ENCODE results near the gene TIAM2. TPM values are rescaled to one million over a fixed set of nuclear protein-coding genes. Genes with fewer than 3 reads are reported as not detected.

Gene TIAM2
- total and polyA plus RNA-seq, 7 donors: 3.4 to 20.3 (median 10.0) TPM

- H3K27me3 ChIP-seq (ENCODE audit: insufficient read depth in 3 of 3, low read length in 2 of 3): no peaks in the 10 kb centered on the region
- H3K4me3 ChIP-seq: no peak overlapping the region
- H3K36me3 ChIP-seq (ENCODE audit: insufficient read depth in 1 of 2, low read depth in 1 of 2): no peaks in the 10 kb centered on the region
- ATAC-seq (peak; percentile 90 to 97 (median 94)), DNase-seq (no peak)
- H3K9me3 ChIP-seq: no peaks in the 10 kb centered on the region
- H3K4me1 ChIP-seq: peaks cover 12% of the 10 kb centered on the region
- H3K27ac ChIP-seq: peak overlapping the region; percentile 73
- no peak for TF ChIP-seq CTCF (IDR thresholded peaks at IDR 0.05)
- intact Hi-C loops (cut with DNase I): no loop called here
- 85 to 89% (median 87%) methylated on average over 10 of the region's 10 CpGs for WGBS, 3 donors
Observed at GRCh38 chr6:155155787-155156447, 160.8 kb downstream of the TIAM2 start.

GRCh38 chr6:155157101-155157500 lies 162.0 kb downstream of the TIAM2 start:
- DNase-seq: no peak
- Histone ChIP-seq H3K4me3 (no peak overlapping the region), H3K9me3 (no peaks in the 10 kb centered on the region), H3K4me1 (peaks cover 12% of the 10 kb centered on the region), H3K27ac (peak overlapping the region; percentile 75), H3K27me3 (ENCODE audit: insufficient read depth in 3 of 3, low read length in 2 of 3) (no peaks in the 10 kb centered on the region), H3K36me3 (ENCODE audit: insufficient read depth in 1 of 2, low read depth in 1 of 2) (no peaks in the 10 kb centered on the region)
- intact Hi-C loops (cut with DNase I): no loop called here
- ATAC-seq: peak in 1 of 4 donors; percentile 13
- no peak for TF ChIP-seq CTCF (IDR thresholded peaks at IDR 0.05)
- 82 to 87% (median 85%) methylated on average over 6 of the region's 6 CpGs for WGBS, 3 donors

GRCh38 chr6:155158030-155158843 lies 163.1 kb downstream of the TIAM2 start:
- Histone ChIP-seq H3K27ac (peak overlapping the region; percentile 75), H3K9me3 (no peaks in the 10 kb centered on the region), H3K4me3 (no peak overlapping the region), H3K4me1 (peaks cover 12% of the 10 kb centered on the region), H3K27me3 (ENCODE audit: insufficient read depth in 3 of 3, low read length in 2 of 3) (no peaks in the 10 kb centered on the region), H3K36me3 (ENCODE audit: insufficient read depth in 1 of 2, low read depth in 1 of 2) (no peaks in the 10 kb centered on the region)
- no peak for TF ChIP-seq CTCF (IDR thresholded peaks at IDR 0.05)
- WGBS, 3 donors: 64 to 74% (median 68%) methylated on average over 5 of the region's 5 CpGs
- DNase-seq (no peak), ATAC-seq (peak; percentile 63 to 86 (median 76))
- intact Hi-C loops (cut with DNase I): no loop called here

- Histone ChIP-seq H3K27ac (no peak overlapping the region), H3K4me1 (peaks cover 9% of the 10 kb centered on the region), H3K36me3 (ENCODE audit: insufficient read depth in 1 of 2, low read depth in 1 of 2) (peaks cover 0 to 9% of the 10 kb centered on the region in 2 donors), H3K4me3 (no peak overlapping the region), H3K9me3 (no peaks in the 10 kb centered on the region), H3K27me3 (ENCODE audit: insufficient read depth in 3 of 3, low read length in 2 of 3) (no peaks in the 10 kb centered on the region)
- WGBS, 3 donors: 81 to 87% (median 85%) methylated on average over 3 of the region's 3 CpGs
- no peak for DNase-seq
- TF ChIP-seq CTCF (IDR thresholded peaks at IDR 0.05): no peak
- intact Hi-C loops (cut with DNase I): no loop called here
- ATAC-seq: no peak
Observed at GRCh38 chr6:155162682-155163081, 167.6 kb downstream of the TIAM2 start.
